Activated CD4-positive, alpha-beta T cell treated with anti-CD3 and anti-CD28 coated beads, Interleukin-2, amount 50 U/mL, for 48 hours (primary cell): Measurements from ENCODE around the gene ROBO1.

ENCODE experiments used
- DNase-seq, 2 experiments: peaks; one replicate each; pipeline ENCODE4 v3.0.0-alpha.2; 2020

Gene ROBO1

GRCh38 chr3:78571486-78571885, 1196.3 kb downstream of the ROBO1 start:
- no peak for DNase-seq

- DNase-seq, result no peak
These were observed 1197.3 kb downstream of the ROBO1 start for GRCh38 chr3:78570496-78570895.

- no peak for DNase-seq
These were observed 1198.0 kb downstream of the ROBO1 start for GRCh38 chr3:78569804-78570203.

GRCh38 chr3:78565712-78566111, 1202.1 kb downstream of the ROBO1 start:
- no peak for DNase-seq

GRCh38 chr3:78562328-78562727, 1205.5 kb downstream of the ROBO1 start:
- no peak for DNase-seq
